ENCODE data around the gene JMJD7.
A peak's percentile ranks its signal among the peaks of the same experiment; 100 is the strongest.
"Not testable (repeated sequence)": the region's sequence is repeated elsewhere in the genome, so short reads cannot be mapped to it uniquely, and the experiment has no call there.

JMJD7 gene

DNA sequence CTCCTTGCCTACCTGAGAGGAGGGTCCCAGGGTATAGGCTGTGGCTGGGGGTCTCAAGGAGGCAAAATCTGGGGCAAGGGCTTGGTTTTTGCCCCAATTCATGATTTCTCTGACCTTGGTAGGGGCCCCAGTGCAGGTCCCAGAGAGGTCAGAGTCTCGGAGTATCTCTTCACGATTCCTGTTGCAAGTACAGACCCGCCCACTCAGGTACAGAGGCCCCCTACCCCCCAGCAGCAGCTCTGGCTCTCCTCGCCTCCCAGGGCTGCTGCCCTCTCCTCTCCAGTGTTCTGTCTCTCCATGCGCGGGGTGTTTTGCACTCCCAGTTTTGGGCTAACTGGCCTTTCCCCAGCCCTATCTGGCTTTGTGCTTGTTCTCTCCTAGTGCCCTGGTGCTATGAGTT is 5.4 kb upstream of the JMJD7 start:
- DNase-seq (ENCODE audit: low spot score in 2 of 2) (no peak), ATAC-seq (ENCODE audit: low read depth) (no peak)
- Mint-ChIP-seq H3K36me3 (peaks cover 10% of the 10 kb centered on the region), H3K9me3 (no peaks in the 10 kb centered on the region), H3K4me1 (peaks cover 5% of the 10 kb centered on the region), H3K27ac (no peak overlapping the region), H3K4me3 (no peak overlapping the region), H3K27me3 (no peaks in the 10 kb centered on the region)

GRCh38 chr15:41822957-41823356 is 4.9 kb upstream of the JMJD7 start:
- DNase-seq (ENCODE audit: low spot score in 2 of 2) (no peak), ATAC-seq (ENCODE audit: low read depth) (no peak)
- Mint-ChIP-seq H3K27me3 (no peaks in the 10 kb centered on the region), H3K27ac (no peak overlapping the region), H3K4me3 (no peak overlapping the region), H3K4me1 (peaks cover 8% of the 10 kb centered on the region), H3K9me3 (no peaks in the 10 kb centered on the region), H3K36me3 (peaks cover 10% of the 10 kb centered on the region)

DNA sequence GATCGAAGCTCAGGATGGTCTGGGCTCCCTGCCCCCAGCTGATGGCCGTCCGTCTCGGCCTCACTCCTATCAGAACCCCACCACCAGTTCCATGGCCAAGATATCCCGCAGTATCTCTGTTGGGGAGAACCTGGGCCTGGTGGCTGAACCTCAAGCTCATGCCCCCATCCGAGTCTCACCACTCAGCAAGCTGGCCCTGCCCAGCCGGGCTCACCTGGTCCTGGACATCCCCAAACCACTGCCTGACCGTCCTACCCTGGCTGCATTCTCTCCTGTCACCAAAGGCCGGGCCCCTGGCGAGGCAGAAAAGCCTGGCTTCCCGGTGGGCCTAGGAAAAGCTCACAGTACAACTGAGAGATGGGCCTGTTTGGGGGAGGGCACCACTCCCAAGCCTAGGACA is 4.4 kb upstream of the JMJD7 start:
- ATAC-seq (ENCODE audit: low read depth) (no peak), DNase-seq (ENCODE audit: low spot score in 2 of 2) (no peak)
- H3K36me3 Mint-ChIP-seq: peaks cover 10% of the 10 kb centered on the region
- H3K9me3 Mint-ChIP-seq: no peaks in the 10 kb centered on the region
- no peak overlapping the region for H3K4me3 Mint-ChIP-seq
- no peaks in the 10 kb centered on the region for H3K27me3 Mint-ChIP-seq
- no peak overlapping the region for H3K27ac Mint-ChIP-seq
- H3K4me1 Mint-ChIP-seq: peaks cover 10% of the 10 kb centered on the region

DNA sequence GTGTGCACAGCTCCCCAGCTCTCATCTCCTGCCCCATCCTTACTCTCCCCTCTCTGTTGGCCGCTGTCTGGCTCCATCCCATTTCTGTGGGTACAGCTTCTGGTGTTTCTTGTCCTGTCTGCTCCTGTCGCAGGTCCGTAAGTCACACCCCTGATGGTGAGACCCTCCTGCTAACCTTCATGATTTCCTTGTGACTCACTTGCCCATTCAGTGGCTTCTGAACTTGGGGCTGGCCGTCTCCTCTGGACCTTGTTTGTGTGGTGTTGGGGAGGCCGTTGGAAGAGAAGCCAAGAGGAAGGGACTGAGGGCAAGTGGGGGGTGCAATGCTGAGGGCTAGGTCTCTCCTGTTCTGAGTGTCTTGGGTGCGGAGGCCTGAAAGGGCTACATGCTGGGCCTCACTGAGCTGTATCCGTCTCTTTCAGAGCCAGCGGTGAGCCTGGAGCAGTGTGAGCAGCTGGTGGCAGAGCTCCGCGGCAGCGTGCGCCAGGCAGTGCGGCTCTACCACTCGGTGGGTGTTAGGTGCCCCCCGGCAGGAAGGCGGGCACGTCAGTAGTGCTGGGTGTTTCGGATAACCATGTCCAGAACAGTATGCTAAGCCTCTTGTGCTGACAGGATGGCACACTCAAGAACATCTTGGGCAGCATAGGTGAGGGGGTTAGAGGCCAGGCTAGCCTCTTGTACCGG is 3.7 kb upstream of the JMJD7 start:
- H3K36me3 Mint-ChIP-seq: peaks cover 6% of the 10 kb centered on the region
- ATAC-seq (ENCODE audit: low read depth) (no peak), DNase-seq (ENCODE audit: low spot score in 2 of 2) (no peak)
- no peaks in the 10 kb centered on the region for H3K9me3 Mint-ChIP-seq
- H3K27me3 Mint-ChIP-seq: no peaks in the 10 kb centered on the region
- no peak overlapping the region for H3K4me3 Mint-ChIP-seq
- H3K4me1 Mint-ChIP-seq: peaks cover 16% of the 10 kb centered on the region
- no peak overlapping the region for H3K27ac Mint-ChIP-seq

- Mint-ChIP-seq H3K36me3 (peaks cover 2% of the 10 kb centered on the region), H3K27ac (no peak overlapping the region), H3K4me3 (no peak overlapping the region), H3K4me1 (peaks cover 16% of the 10 kb centered on the region), H3K9me3 (no peaks in the 10 kb centered on the region), H3K27me3 (no peaks in the 10 kb centered on the region)
- ATAC-seq (ENCODE audit: low read depth) (no peak), DNase-seq (ENCODE audit: low spot score in 2 of 2) (no peak)
Measured at GRCh38 chr15:41825145-41825544, 2.7 kb upstream of the JMJD7 start.

GRCh38 chr15:41825572-41826535 is 2.0 kb upstream of the JMJD7 start:
- Mint-ChIP-seq H3K4me1 (peaks cover 16% of the 10 kb centered on the region), H3K4me3 (peak overlapping the region; percentile 69), H3K36me3 (peaks cover 2% of the 10 kb centered on the region), H3K9me3 (no peaks in the 10 kb centered on the region), H3K27me3 (no peaks in the 10 kb centered on the region), H3K27ac (no peak overlapping the region)
- DNase-seq (ENCODE audit: low spot score in 2 of 2): no peak
- ATAC-seq (ENCODE audit: low read depth): no peak

GRCh38 chr15:41827290-41827879 is 507 bp upstream of the JMJD7 start:
- Mint-ChIP-seq H3K9me3 (no peaks in the 10 kb centered on the region), H3K4me3 (peak overlapping the region; percentile 98), H3K4me1 (peaks cover 16% of the 10 kb centered on the region), H3K27ac (peak overlapping the region; percentile 82), H3K27me3 (no peaks in the 10 kb centered on the region), H3K36me3 (peaks cover 2% of the 10 kb centered on the region)
- ATAC-seq (ENCODE audit: low read depth) (peak; percentile 10), DNase-seq (ENCODE audit: low spot score in 2 of 2) (peak in 1 of 2 donors; percentile 15)

- Mint-ChIP-seq H3K4me3 (peak overlapping the region; percentile 98), H3K27me3 (no peaks in the 10 kb centered on the region), H3K4me1 (peaks cover 25% of the 10 kb centered on the region), H3K27ac (peak overlapping the region; percentile 82), H3K9me3 (no peaks in the 10 kb centered on the region), H3K36me3 (peaks cover 4% of the 10 kb centered on the region)
- ATAC-seq (ENCODE audit: low read depth) (no peak), DNase-seq (ENCODE audit: low spot score in 2 of 2) (no peak)
Measured at GRCh38 chr15:41828807-41829141, 882 bp downstream of the JMJD7 start.

GRCh38 chr15:41829959-41830646 is 2.2 kb downstream of the JMJD7 start:
- no peak for ATAC-seq (ENCODE audit: low read depth)
- Mint-ChIP-seq H3K9me3 (no peaks in the 10 kb centered on the region), H3K36me3 (peaks cover 4% of the 10 kb centered on the region), H3K27ac (no peak overlapping the region), H3K27me3 (no peaks in the 10 kb centered on the region), H3K4me1 (peaks cover 29% of the 10 kb centered on the region), H3K4me3 (no peak overlapping the region)
- no peak for DNase-seq (ENCODE audit: low spot score in 2 of 2)

DNA sequence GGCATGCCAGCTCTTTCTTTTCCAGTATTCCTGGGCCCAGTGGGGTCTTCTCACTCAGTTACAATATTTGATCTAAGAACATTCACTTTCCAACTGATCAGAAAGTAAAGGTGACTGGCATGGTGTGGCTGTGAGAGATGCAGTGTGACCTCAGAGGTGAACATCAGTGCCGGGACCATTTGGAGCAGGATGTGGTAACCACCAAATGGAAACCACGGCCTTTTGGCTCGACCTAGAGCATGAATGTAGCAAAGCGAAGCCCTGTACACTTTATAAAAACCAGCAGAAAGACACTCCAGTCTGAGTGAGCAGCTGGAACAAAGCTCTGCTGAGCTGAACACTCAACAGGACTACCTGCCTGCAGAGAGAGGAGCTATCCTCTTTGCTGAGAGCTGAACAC is 3.4 kb downstream of the JMJD7 start:
- peaks cover 30% of the 10 kb centered on the region for H3K4me1 Mint-ChIP-seq
- H3K36me3 Mint-ChIP-seq; ATAC-seq (ENCODE audit: low read depth); H3K9me3 Mint-ChIP-seq; H3K27ac Mint-ChIP-seq; H3K27me3 Mint-ChIP-seq; H3K4me3 Mint-ChIP-seq; DNase-seq (ENCODE audit: low spot score in 2 of 2): not testable (repeated sequence)

DNA sequence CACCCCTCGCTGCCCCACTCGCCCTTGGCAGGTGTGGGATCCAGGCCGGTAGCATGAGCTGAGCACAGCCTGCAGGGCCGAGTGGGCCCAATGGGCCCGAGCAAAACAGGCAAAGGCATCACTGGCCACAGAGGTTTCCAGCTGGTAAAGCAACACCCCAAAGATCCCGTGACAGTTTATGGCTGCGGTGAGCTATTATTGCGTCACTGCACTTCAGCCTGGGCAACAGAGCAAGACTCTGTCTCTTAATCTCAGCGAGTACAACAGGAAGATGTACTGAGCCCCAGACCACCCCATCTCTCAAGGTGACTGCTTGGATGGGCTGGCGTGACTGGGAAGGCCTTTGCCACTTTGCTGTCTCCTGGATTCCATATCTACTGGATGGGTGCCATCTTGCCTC is 4.3 kb downstream of the JMJD7 start:
- DNase-seq (ENCODE audit: low spot score in 2 of 2) (no peak), ATAC-seq (ENCODE audit: low read depth) (no peak)
- Mint-ChIP-seq H3K27ac (no peak overlapping the region), H3K4me1 (peaks cover 26% of the 10 kb centered on the region), H3K27me3 (no peaks in the 10 kb centered on the region), H3K9me3 (no peaks in the 10 kb centered on the region), H3K36me3 (peaks cover 7% of the 10 kb centered on the region), H3K4me3 (no peak overlapping the region)

DNA sequence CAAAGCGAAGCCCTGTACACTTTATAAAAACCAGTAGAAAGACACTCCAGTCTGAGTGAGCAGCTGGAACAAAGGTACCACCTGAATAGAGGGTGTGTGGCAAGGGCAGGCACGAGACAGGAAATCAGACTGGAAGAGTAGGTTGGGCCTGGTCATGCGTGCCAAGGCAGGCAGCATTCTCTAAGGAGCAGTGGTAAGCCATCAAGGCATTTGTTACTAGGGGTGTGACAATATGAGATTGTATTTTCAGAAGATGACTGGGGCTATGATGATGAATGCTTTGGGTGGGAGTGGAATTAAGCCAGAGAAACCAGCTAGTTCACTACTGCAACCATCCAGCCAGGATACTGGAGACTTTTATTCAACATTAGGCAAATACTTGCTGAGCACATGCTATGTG is 5.0 kb downstream of the JMJD7 start:
- Mint-ChIP-seq H3K27ac (no peak overlapping the region), H3K9me3 (no peaks in the 10 kb centered on the region), H3K4me1 (peaks cover 23% of the 10 kb centered on the region), H3K27me3 (no peaks in the 10 kb centered on the region), H3K4me3 (no peak overlapping the region), H3K36me3 (peaks cover 9% of the 10 kb centered on the region)
- ATAC-seq (ENCODE audit: low read depth) (no peak), DNase-seq (ENCODE audit: low spot score in 2 of 2) (no peak)

DNA sequence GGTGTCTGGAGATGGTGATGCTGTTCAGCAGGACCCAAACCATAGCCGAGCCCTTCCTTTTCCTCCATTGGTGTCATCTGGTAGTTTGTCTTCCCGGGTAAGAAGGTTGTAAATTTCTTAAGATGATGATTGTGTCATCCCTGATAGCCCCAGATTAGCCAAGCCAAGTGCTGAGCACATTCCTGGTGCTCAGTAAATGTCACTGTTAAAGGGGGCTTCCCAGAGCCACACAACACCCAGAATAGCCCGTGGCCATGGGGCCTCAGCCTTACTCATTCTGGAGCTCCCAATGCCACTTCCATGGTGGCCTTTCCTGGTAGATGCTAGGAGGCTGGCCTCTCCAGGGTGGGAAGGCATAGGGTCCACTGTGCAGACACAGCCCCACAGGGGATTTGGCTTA is 6.2 kb downstream of the JMJD7 start:
- Mint-ChIP-seq H3K36me3 (peaks cover 9% of the 10 kb centered on the region), H3K4me3 (no peak overlapping the region), H3K4me1 (peaks cover 16% of the 10 kb centered on the region), H3K27ac (no peak overlapping the region), H3K9me3 (no peaks in the 10 kb centered on the region), H3K27me3 (no peaks in the 10 kb centered on the region)
- DNase-seq (ENCODE audit: low spot score in 2 of 2): no peak
- no peak for ATAC-seq (ENCODE audit: low read depth)

GRCh38 chr15:41836073-41836472 is 8.2 kb downstream of the JMJD7 start:
- DNase-seq (ENCODE audit: low spot score in 2 of 2) (no peak), ATAC-seq (ENCODE audit: low read depth) (no peak)
- Mint-ChIP-seq H3K4me1 (peaks cover 16% of the 10 kb centered on the region), H3K4me3 (no peak overlapping the region), H3K36me3 (peaks cover 9% of the 10 kb centered on the region), H3K27me3 (no peaks in the 10 kb centered on the region), H3K27ac (no peak overlapping the region), H3K9me3 (no peaks in the 10 kb centered on the region)
